ENCODE data around the gene SEC24B. TPM values are rescaled to one million over a fixed set of nuclear protein-coding genes. Genes with fewer than 3 reads are reported as not detected.
"Not testable (repeated sequence)": the region's sequence is repeated elsewhere in the genome, so short reads cannot be mapped to it uniquely, and the experiment has no call there.

SEC24B gene
- total and polyA plus RNA-seq, 4 donors, result 12.2 to 38.2 (median 16.3) TPM

DNA sequence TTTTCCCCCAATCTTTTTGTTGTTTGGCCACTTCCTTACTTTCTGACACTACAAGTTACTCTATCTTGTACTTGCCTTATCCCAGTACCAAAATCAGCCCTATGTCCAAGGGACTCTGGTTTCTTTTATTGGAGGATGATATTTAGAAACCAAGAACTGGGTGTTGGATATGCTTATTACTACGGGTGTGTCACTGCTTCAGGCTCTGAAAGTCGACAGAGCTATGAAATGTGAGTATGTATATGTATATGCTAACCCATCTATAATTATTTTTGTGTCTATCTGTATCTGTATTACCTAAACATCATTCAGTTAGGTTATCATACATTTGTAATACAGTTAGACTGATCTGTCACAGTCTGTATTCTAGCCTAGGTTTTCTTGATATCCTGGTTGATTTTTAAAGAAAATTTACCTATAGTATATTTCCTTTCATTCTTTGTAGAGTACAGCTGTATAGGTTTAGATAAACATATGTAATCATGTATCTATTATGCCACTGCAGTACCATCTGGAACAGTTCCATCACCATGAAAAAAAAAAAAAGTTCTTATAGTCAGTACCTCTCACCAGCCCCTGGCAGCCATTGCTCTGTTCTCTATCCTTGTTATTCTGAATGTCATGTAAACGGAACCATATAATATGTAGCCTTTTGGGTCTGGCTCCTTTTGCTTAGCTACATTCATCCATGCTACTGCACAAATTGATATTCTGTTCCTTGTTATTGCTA lies 18.1 kb downstream of the SEC24B start:
- no peaks in the 10 kb centered on the region for H3K27me3 ChIP-seq (ENCODE audit: control insufficient read depth in 4 of 4, insufficient read depth in 4 of 4, low read length in 3 of 4)
- TF ChIP-seq SP1 (IDR thresholded peaks at IDR 0.05) (no peak), EGR1 (IDR thresholded peaks at IDR 0.05; ENCODE audit: low read depth in 2 of 2) (no peak), RXRA (IDR thresholded peaks at IDR 0.05) (no peak), HNF4A (conservative IDR thresholded peaks at IDR 0.05) (no peak), RAD21 (IDR thresholded peaks at IDR 0.05) (no peak), JUND (IDR thresholded peaks at IDR 0.05) (no peak), FOXA1 (IDR thresholded peaks at IDR 0.05) (no peak), YY1 (IDR thresholded peaks at IDR 0.05) (no peak)
- TF ChIP-seq, protein P1, sequence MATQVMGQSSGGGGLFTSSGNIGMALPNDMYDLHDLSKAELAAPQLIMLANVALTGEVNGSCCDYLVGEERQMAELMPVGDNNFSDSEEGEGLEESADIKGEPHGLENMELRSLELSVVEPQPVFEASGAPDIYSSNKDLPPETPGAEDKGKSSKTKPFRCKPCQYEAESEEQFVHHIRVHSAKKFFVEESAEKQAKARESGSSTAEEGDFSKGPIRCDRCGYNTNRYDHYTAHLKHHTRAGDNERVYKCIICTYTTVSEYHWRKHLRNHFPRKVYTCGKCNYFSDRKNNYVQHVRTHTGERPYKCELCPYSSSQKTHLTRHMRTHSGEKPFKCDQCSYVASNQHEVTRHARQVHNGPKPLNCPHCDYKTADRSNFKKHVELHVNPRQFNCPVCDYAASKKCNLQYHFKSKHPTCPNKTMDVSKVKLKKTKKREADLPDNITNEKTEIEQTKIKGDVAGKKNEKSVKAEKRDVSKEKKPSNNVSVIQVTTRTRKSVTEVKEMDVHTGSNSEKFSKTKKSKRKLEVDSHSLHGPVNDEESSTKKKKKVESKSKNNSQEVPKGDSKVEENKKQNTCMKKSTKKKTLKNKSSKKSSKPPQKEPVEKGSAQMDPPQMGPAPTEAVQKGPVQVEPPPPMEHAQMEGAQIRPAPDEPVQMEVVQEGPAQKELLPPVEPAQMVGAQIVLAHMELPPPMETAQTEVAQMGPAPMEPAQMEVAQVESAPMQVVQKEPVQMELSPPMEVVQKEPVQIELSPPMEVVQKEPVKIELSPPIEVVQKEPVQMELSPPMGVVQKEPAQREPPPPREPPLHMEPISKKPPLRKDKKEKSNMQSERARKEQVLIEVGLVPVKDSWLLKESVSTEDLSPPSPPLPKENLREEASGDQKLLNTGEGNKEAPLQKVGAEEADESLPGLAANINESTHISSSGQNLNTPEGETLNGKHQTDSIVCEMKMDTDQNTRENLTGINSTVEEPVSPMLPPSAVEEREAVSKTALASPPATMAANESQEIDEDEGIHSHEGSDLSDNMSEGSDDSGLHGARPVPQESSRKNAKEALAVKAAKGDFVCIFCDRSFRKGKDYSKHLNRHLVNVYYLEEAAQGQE (IDR thresholded peaks at IDR 0.05), result no peak
- TF ChIP-seq, protein P2, sequence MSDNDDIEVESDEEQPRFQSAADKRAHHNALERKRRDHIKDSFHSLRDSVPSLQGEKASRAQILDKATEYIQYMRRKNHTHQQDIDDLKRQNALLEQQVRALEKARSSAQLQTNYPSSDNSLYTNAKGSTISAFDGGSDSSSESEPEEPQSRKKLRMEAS (IDR thresholded peaks at IDR 0.05), result no peak
- TF ChIP-seq, protein P3, sequence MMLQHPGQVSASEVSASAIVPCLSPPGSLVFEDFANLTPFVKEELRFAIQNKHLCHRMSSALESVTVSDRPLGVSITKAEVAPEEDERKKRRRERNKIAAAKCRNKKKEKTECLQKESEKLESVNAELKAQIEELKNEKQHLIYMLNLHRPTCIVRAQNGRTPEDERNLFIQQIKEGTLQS (IDR thresholded peaks at IDR 0.05), result no peak
- TF ChIP-seq, protein P4, sequence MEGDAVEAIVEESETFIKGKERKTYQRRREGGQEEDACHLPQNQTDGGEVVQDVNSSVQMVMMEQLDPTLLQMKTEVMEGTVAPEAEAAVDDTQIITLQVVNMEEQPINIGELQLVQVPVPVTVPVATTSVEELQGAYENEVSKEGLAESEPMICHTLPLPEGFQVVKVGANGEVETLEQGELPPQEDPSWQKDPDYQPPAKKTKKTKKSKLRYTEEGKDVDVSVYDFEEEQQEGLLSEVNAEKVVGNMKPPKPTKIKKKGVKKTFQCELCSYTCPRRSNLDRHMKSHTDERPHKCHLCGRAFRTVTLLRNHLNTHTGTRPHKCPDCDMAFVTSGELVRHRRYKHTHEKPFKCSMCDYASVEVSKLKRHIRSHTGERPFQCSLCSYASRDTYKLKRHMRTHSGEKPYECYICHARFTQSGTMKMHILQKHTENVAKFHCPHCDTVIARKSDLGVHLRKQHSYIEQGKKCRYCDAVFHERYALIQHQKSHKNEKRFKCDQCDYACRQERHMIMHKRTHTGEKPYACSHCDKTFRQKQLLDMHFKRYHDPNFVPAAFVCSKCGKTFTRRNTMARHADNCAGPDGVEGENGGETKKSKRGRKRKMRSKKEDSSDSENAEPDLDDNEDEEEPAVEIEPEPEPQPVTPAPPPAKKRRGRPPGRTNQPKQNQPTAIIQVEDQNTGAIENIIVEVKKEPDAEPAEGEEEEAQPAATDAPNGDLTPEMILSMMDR (IDR thresholded peaks at IDR 0.05; ENCODE audit: low read depth, low read length, missing input control), result no peak
- H3K36me3 ChIP-seq (ENCODE audit: control insufficient read depth in 4 of 4, insufficient read depth in 3 of 4, low read depth in 1 of 4, low read length in 3 of 4), result peaks cover 3 to 23% (median 9%) of the 10 kb centered on the region in 4 donors
- 97% methylated on average over 3 of the region's 3 CpGs for WGBS
- H3K9me3 ChIP-seq (ENCODE audit: control insufficient read depth in 4 of 4, low read length in 3 of 4), result no peaks in the 10 kb centered on the region
- H3K4me3 ChIP-seq (ENCODE audit: low read depth in 1 of 3, low read length in 3 of 3), result no peak overlapping the region
- no peak overlapping the region for H3K9ac ChIP-seq (ENCODE audit: low read depth in 1 of 2, low read length in 2 of 2)
- no peak for DNase-seq (ENCODE audit: low spot score)
- peaks cover 0 to 9% (median 3%) of the 10 kb centered on the region in 4 donors for H3K4me1 ChIP-seq (ENCODE audit: control insufficient read depth in 4 of 4, insufficient read depth in 4 of 4, low read length in 3 of 4)
- no peak overlapping the region for H3K27ac ChIP-seq (ENCODE audit: low read depth in 1 of 2, low read length in 2 of 2)

DNA sequence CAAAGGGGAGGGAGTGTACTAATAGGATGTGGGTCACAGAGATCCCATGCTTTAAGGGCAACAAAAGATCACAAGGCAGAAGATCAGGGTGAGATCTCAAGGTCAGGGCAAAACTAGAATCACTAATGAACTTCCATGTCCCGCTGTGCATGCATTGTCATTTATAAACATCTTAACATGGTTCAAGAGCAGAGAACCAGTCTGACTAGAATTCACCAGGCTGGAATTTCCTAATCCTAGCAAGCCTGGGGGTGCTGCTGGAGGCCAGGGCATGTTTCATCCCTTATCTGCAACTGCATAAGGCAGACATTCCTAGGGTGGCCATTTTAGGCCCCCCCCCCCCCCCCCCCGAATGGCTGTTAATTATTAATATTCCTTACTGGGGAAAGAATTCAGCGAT lies 19.5 kb downstream of the SEC24B start:
- not testable (repeated sequence) for H3K9ac ChIP-seq (ENCODE audit: low read depth in 1 of 2, low read length in 2 of 2); H3K27me3 ChIP-seq (ENCODE audit: control insufficient read depth in 4 of 4, insufficient read depth in 4 of 4, low read length in 3 of 4); H3K4me3 ChIP-seq (ENCODE audit: low read depth in 1 of 3, low read length in 3 of 3); H3K27ac ChIP-seq (ENCODE audit: low read depth in 1 of 2, low read length in 2 of 2); DNase-seq (ENCODE audit: low spot score); H3K4me1 ChIP-seq (ENCODE audit: control insufficient read depth in 4 of 4, insufficient read depth in 4 of 4, low read length in 3 of 4); H3K9me3 ChIP-seq (ENCODE audit: control insufficient read depth in 4 of 4, low read length in 3 of 4)
- whole genome bisulfite sequencing, result 85% methylated on average over 3 of the region's 3 CpGs
- peaks cover 3 to 21% (median 7%) of the 10 kb centered on the region in 4 donors for H3K36me3 ChIP-seq (ENCODE audit: control insufficient read depth in 4 of 4, insufficient read depth in 3 of 4, low read depth in 1 of 4, low read length in 3 of 4)

Measured in liver (tissue), 9 donors.